HUES6 (cell line): ENCODE measurements around the gene DPF1.
A peak's percentile ranks its signal among the peaks of the same experiment; 100 is the strongest.
"Not testable (repeated sequence)": the region's sequence is repeated elsewhere in the genome, so short reads cannot be mapped to it uniquely, and the experiment has no call there.

Experiments used
- H3K27ac ChIP-seq: 2 replicates; pipeline ENCODE4 v1.7.0; 2013; ENCODE audit warnings: low read depth, mild to moderate bottlenecking, low read length, inconsistent platforms
- H3K27me3 ChIP-seq: 2 replicates; pipeline ENCODE4 v1.6.1; 2013; ENCODE audit warnings: low read length; ENCODE audit not compliant: control insufficient read depth, insufficient read depth
- H3K36me3 ChIP-seq: 2 replicates; pipeline ENCODE4 v1.6.1; 2013; ENCODE audit warnings: low read length; ENCODE audit not compliant: control insufficient read depth, insufficient read depth
- H3K4me1 ChIP-seq: 2 replicates; pipeline ENCODE4 v1.6.1; 2013; ENCODE audit warnings: low read length; ENCODE audit not compliant: control insufficient read depth, insufficient read depth
- H3K4me3 ChIP-seq: 2 replicates; pipeline ENCODE4 v1.5.1; 2013; ENCODE audit warnings: low read depth, low read length
- H3K9ac ChIP-seq: one replicate; pipeline ENCODE4 v1.6.1; 2013; ENCODE audit warnings: mild to moderate bottlenecking, low read length
- H3K9me3 ChIP-seq: 2 replicates; pipeline ENCODE4 v1.6.1; 2013; ENCODE audit warnings: low read depth, low read length; ENCODE audit not compliant: control insufficient read depth, insufficient read depth

Gene DPF1

DNA sequence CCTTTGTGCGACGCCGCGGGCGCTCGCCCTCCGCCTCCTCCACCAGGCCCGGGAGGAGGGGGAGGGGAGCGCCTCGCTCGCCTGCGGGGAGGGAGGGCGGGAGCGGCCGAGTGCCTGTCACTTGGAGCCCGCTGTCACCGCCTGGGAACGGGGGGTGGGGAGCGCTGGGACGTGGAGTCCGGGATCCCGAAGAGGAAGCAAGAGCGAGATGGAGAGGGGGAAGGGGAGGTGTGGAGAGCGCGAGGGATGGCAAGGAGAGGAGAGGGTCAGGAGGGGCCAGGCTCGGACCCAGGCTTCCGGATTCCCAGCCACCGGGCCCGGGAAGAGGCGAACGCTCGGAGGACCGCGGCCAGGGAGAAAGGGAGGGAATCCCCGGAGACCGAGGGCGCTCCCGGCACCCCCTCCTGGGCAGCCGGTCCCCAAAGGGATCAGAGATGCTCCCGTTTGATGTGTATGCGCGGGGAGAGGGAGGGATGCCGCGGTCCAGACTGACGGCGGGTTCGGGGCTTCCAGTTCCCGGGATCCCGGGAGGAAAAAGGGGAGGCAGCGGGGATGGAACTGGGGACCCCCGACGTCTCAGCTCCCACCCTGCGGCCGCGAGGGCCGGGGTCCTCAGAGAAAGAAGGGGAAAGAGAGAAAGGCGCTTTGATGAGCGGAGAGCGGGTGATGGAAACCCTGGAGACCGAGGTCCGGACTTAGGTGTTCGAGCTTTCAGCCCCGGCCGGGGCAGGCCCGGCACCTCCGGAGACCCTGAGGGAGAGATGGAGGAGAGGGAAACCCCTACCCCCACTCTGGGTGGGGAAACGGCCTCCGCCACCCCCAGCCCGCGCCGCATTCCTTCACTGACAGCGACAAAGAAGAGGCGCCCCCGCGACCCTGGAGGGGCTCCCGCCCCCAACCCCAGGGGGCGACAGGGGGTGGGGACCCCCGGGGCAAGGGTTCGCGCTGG, 4.7 kb upstream of the DPF1 start:
- Histone ChIP-seq H3K9me3 (no peaks in the 10 kb centered on the region), H3K4me1 (peaks cover 19% of the 10 kb centered on the region), H3K27me3 (peaks cover 32% of the 10 kb centered on the region), H3K27ac (no peak overlapping the region), H3K36me3 (no peaks in the 10 kb centered on the region), H3K4me3 (peak overlapping the region; percentile 75), H3K9ac (peak overlapping the region; percentile 17)

GRCh38 chr19:38228005-38228377, 4.0 kb upstream of the DPF1 start:
- Histone ChIP-seq H3K4me3 (peak overlapping the region; percentile 56), H3K27me3 (peaks cover 32% of the 10 kb centered on the region), H3K9ac (peak overlapping the region; percentile 66)

GRCh38 chr19:38227287-38228004, 3.4 kb upstream of the DPF1 start:
- Histone ChIP-seq H3K4me1 (peaks cover 19% of the 10 kb centered on the region), H3K9me3 (no peaks in the 10 kb centered on the region), H3K9ac (peak overlapping the region; percentile 66), H3K4me3 (peak overlapping the region; percentile 56), H3K27me3 (peaks cover 32% of the 10 kb centered on the region), H3K27ac (no peak overlapping the region), H3K36me3 (no peaks in the 10 kb centered on the region)

More at GRCh38 chr19:38228005-38228377, 4.0 kb upstream of the DPF1 start:
- no peaks in the 10 kb centered on the region for H3K36me3 ChIP-seq
- no peaks in the 10 kb centered on the region for H3K9me3 ChIP-seq
- H3K27ac ChIP-seq, result no peak overlapping the region
- peaks cover 19% of the 10 kb centered on the region for H3K4me1 ChIP-seq

GRCh38 chr19:38224863-38225218, 819 bp upstream of the DPF1 start:
- not testable (repeated sequence) for H3K9me3 ChIP-seq, H3K4me3 ChIP-seq, H3K27ac ChIP-seq, H3K9ac ChIP-seq, H3K36me3 ChIP-seq
- Histone ChIP-seq H3K4me1 (peaks cover 19% of the 10 kb centered on the region), H3K27me3 (peaks cover 17% of the 10 kb centered on the region)

DNA sequence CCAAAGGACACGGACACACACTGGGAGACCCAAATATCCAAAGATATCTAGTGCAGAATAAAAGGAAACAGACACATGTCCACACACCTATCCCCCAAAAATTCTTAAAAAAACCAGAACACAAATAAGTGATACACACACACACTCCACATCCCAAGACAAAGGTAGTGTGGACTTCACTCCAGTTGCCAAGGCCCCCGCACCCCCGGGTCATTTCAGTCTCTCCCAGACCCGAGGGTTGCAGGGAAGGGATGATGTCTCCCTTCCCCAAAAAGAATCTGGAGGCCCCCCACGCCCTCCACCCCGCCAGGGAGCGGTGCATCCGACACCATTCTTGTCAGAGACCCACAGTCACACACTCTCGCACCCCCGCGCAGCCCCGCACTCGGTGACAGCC, 407 bp downstream of the DPF1 start:
- no peaks in the 10 kb centered on the region for H3K9me3 ChIP-seq
- H3K4me1 ChIP-seq, result peaks cover 19% of the 10 kb centered on the region
- H3K27me3 ChIP-seq, result peaks cover 11% of the 10 kb centered on the region
- no peak overlapping the region for H3K27ac ChIP-seq
- H3K4me3 ChIP-seq, result peak overlapping the region; percentile 69
- no peak overlapping the region for H3K9ac ChIP-seq
- H3K36me3 ChIP-seq, result 0 out of 2 replicates have a peak, but pooled peaks cover 4% of the 10 kb centered on the region

- Histone ChIP-seq H3K27me3 (peaks cover 9% of the 10 kb centered on the region), H3K4me1 (peaks cover 19% of the 10 kb centered on the region), H3K27ac (no peak overlapping the region), H3K4me3 (peak overlapping the region; percentile 69), H3K9ac (no peak overlapping the region), H3K36me3 (peaks cover 9% of the 10 kb centered on the region; the same call in 1 of the 2 replicates), H3K9me3 (no peaks in the 10 kb centered on the region)
Observed at GRCh38 chr19:38223119-38223523, 901 bp downstream of the DPF1 start.

DNA sequence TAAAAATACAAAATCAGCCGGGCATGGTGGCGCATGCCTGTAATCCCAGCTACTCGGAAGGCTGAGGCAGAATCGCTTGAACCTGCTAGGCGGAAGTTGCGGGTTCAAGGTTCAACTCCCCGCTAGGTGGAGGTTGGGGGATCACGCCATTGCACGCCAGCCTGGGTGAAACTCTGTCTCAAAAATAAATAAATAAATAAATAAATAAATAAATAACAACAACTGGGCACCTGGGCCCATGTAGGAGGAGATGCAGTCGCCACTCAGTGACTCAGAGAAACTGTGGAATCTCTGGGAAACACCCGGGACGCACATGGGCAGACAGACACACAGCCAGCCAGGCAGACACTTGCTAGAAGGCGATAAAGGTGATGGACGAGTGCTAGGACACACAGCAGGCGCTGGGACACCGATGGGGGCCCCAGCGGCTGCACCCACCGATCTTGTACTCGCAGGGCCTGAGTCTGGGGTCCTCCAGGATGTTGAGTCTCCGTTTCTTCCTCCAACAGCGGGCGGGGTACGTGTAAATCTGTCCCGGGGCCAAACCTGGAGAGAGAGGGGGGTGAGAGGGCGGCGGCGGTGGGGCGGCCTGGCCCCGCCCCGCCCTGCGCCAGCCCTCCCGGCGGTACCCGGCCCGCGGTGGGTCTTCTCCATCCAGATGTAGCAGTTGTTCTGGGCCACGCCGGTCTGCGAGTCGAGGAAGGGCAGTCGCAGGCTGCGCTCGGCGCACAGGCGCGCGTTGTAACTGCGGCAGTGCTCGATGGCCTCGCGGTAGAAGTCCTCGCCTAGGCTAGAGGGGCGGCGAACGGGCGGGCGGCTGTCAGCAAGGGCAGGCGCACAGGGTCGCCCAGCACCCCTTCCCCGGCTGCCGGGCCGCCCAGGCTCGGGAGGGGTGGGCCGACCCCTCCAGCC, 1.8 kb downstream of the DPF1 start:
- Histone ChIP-seq H3K9ac (no peak overlapping the region), H3K36me3 (peaks cover 10% of the 10 kb centered on the region; the same call in 1 of the 2 replicates), H3K27me3 (peaks cover under 1% of the 10 kb centered on the region; the same call in 1 of the 2 replicates), H3K4me1 (peaks cover 10% of the 10 kb centered on the region), H3K27ac (no peak overlapping the region), H3K4me3 (peak overlapping the region; percentile 33; the same call in 1 of the 2 replicates), H3K9me3 (no peaks in the 10 kb centered on the region)

- Histone ChIP-seq H3K4me1 (peaks cover 4% of the 10 kb centered on the region), H3K9me3 (no peaks in the 10 kb centered on the region), H3K27ac (no peak overlapping the region), H3K4me3 (no peak overlapping the region), H3K9ac (no peak overlapping the region), H3K36me3 (peaks cover 10% of the 10 kb centered on the region; the same call in 1 of the 2 replicates), H3K27me3 (no peaks in the 10 kb centered on the region; the same call in 1 of the 2 replicates)
Observed at GRCh38 chr19:38221421-38221820, 2.6 kb downstream of the DPF1 start.

GRCh38 chr19:38219221-38219620, 4.8 kb downstream of the DPF1 start:
- Histone ChIP-seq H3K9me3 (no peaks in the 10 kb centered on the region), H3K4me3 (no peak overlapping the region), H3K9ac (no peak overlapping the region), H3K4me1 (0 out of 2 replicates have a peak, but pooled peaks cover under 1% of the 10 kb centered on the region), H3K27me3 (no peaks in the 10 kb centered on the region; the same call in 1 of the 2 replicates), H3K36me3 (peaks cover 10% of the 10 kb centered on the region; the same call in 1 of the 2 replicates), H3K27ac (no peak overlapping the region)

- Histone ChIP-seq H3K27me3 (no peaks in the 10 kb centered on the region; the same call in 1 of the 2 replicates), H3K9me3 (no peaks in the 10 kb centered on the region), H3K36me3 (peaks cover 10% of the 10 kb centered on the region; the same call in 1 of the 2 replicates), H3K9ac (no peak overlapping the region), H3K4me3 (no peak overlapping the region), H3K4me1 (no peaks in the 10 kb centered on the region), H3K27ac (no peak overlapping the region)
Observed at GRCh38 chr19:38218204-38218603, 5.8 kb downstream of the DPF1 start.
